ENCODE results near the gene TARS2. TPM values are rescaled to one million over a fixed set of nuclear protein-coding genes. Genes with fewer than 3 reads are reported as not detected.

TARS2 gene
- polyA plus RNA-seq, 2 of the 4 experiments (the other 2 are of a cell fraction): 19.4 to 21.6 TPM

DNA sequence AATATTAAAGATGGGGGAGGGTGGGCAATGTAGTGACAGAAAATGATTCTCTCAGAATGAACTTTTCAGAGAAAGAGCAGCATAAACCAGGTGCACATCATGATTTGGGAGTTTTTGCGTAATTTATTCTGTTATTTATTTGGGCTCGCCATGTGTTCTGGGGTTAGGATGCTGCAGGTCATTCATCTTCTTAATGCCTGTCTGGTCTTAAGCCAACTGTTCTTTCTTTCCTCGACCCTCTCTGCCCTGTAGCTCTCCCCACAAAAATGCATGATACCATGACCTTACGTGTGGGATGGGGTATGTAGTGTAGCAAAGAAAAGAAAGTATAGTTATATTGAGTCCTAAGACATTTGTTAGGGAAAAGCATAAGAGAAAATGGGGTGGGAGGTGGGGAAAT is 12.3 kb upstream of the TARS2 start:
- Histone ChIP-seq H3K9me3 (no peaks in the 10 kb centered on the region), H3K27ac (no peak overlapping the region), H3K4me3 (no peak overlapping the region), H3K4me2 (no peak overlapping the region), H3K4me1 (peaks cover 13% of the 10 kb centered on the region; the same call in 2 of the 3 replicates)
- no peak for FAIRE-seq
- DNase-seq (ENCODE audit: low read depth in 1 of 2, low spot score in 1 of 2): no peak
- ChIA-PET POLR2A (interaction anchor here (0.6 kb wide), 1 partner anchor 79 kb away, joined by 6 read pairs; no protein-coding TSS in a partner anchor), CTCF (interaction anchor here (0.6 to 1.0 kb wide), 2 partner anchors 27 to 51 kb away, joined by 3 to 4 read pairs; no protein-coding TSS in a partner anchor)
- WGBS (ENCODE audit: missing lambda C conversion rate): 55% methylated on average over 4 of the region's 4 CpGs
- no peak for ATAC-seq
- TF ChIP-seq EP300 (IDR thresholded peaks at IDR 0.05) (no peak), PHF8 (IDR thresholded peaks at IDR 0.05; ENCODE audit: borderline replicate concordance, low read depth) (no peak), KDM5A (IDR thresholded peaks at IDR 0.05) (no peak), GATA3 (IDR thresholded peaks at IDR 0.05; ENCODE audit: borderline replicate concordance) (no peak), CBX8 (IDR thresholded peaks at IDR 0.05) (no peak), CHD2 (IDR thresholded peaks at IDR 0.05; ENCODE audit: low read length, partially characterized antibody) (no peak), CBX2 (IDR thresholded peaks at IDR 0.05; ENCODE audit: borderline replicate concordance, low read depth) (no peak), ZNF302 (CRISPR knock-in tag; IDR thresholded peaks at IDR 0.05) (no peak), MAX (IDR thresholded peaks at IDR 0.05) (no peak), NFE2L2 (conservative IDR thresholded peaks at IDR 0.05; ENCODE audit: low read length) (no peak)

GRCh38 chr1:150476754-150477153 is 10.5 kb upstream of the TARS2 start:
- POLR2A ChIA-PET: no interaction called here
- DNase-seq (ENCODE audit: low read depth in 1 of 2, low spot score in 1 of 2): no peak
- Histone ChIP-seq H3K4me1 (peaks cover 13% of the 10 kb centered on the region; the same call in 2 of the 3 replicates), H3K9me3 (no peaks in the 10 kb centered on the region), H3K27ac (no peak overlapping the region), H3K4me3 (no peak overlapping the region), H3K4me2 (no peak overlapping the region)
- 85% methylated on average over 3 of the region's 3 CpGs for WGBS (ENCODE audit: missing lambda C conversion rate)
- TF ChIP-seq BCL3 (IDR thresholded peaks at IDR 0.05) (no peak), KDM5A (IDR thresholded peaks at IDR 0.05) (no peak), CBX2 (IDR thresholded peaks at IDR 0.05; ENCODE audit: borderline replicate concordance, low read depth) (no peak), RCOR1 (IDR thresholded peaks at IDR 0.05; ENCODE audit: low read depth, low read length) (no peak), PBX3 (IDR thresholded peaks at IDR 0.05) (no peak), RARB (CRISPR knock-in tag; IDR thresholded peaks at IDR 0.05) (no peak), BHLHE40 (IDR thresholded peaks at IDR 0.05; ENCODE audit: low read depth, low read length) (no peak), MAFK (IDR thresholded peaks at IDR 0.05; ENCODE audit: partially characterized antibody) (no peak), CBX8 (IDR thresholded peaks at IDR 0.05) (no peak), RFX5 (IDR thresholded peaks at IDR 0.05) (no peak), NR3C1 (IDR thresholded peaks at IDR 0.05) (no peak), CHD4 (IDR thresholded peaks at IDR 0.05; ENCODE audit: borderline replicate concordance) (no peak), MAZ (IDR thresholded peaks at IDR 0.05; ENCODE audit: borderline replicate concordance, low read depth, low read length) (no peak), NFE2L2 (conservative IDR thresholded peaks at IDR 0.05; ENCODE audit: low read length) (no peak)
- no peak for ATAC-seq
- no peak for FAIRE-seq
- CTCF ChIA-PET: interaction anchor here (1.7 kb wide), 1 partner anchor 84 kb away, joined by 4 read pairs; no protein-coding TSS in a partner anchor

- POLR2A ChIA-PET: no interaction called here
- ATAC-seq (peak; percentile 30 to 56; a peak in 4 of 6 replicates), DNase-seq (ENCODE audit: low read depth in 1 of 2, low spot score in 1 of 2) (no peak), FAIRE-seq (no peak)
- H3K9me3 ChIP-seq: no peaks in the 10 kb centered on the region
- no peak overlapping the region for H3K27ac ChIP-seq
- TF ChIP-seq FOXS1 (CRISPR knock-in tag; IDR thresholded peaks at IDR 0.05) (no peak), HOXA7 (CRISPR knock-in tag; IDR thresholded peaks at IDR 0.05) (no peak), PHF8 (IDR thresholded peaks at IDR 0.05; ENCODE audit: borderline replicate concordance, low read depth) (no peak)
- H3K4me1 ChIP-seq: peaks cover 13% of the 10 kb centered on the region; the same call in 2 of the 3 replicates
- H3K4me3 ChIP-seq: no peak overlapping the region
- 80% methylated on average over 1 of the region's 1 CpG for WGBS (ENCODE audit: missing lambda C conversion rate)
- H3K4me2 ChIP-seq: no peak overlapping the region
- CTCF ChIA-PET: interaction anchor here (0.6 kb wide), 1 partner anchor 55 kb away, joined by 3 read pairs; no protein-coding TSS in a partner anchor
These were observed 9.9 kb upstream of the TARS2 start for GRCh38 chr1:150477320-150477719.
